ENCODE results near the gene PPAN.

PPAN gene

GRCh38 chr19:10141479-10141878 lies 35.3 kb downstream of the PPAN start:
- DNase-seq (ENCODE audit: low spot score): no peak

GRCh38 chr19:10141973-10142372 lies 35.8 kb downstream of the PPAN start:
- no peak for DNase-seq (ENCODE audit: low spot score)

GRCh38 chr19:10142701-10143375 lies 36.7 kb downstream of the PPAN start:
- DNase-seq (ENCODE audit: low spot score): no peak

GRCh38 chr19:10143681-10144080 lies 37.5 kb downstream of the PPAN start:
- no peak for DNase-seq (ENCODE audit: low spot score)

GRCh38 chr19:10144361-10144760 lies 38.2 kb downstream of the PPAN start:
- DNase-seq (ENCODE audit: low spot score): no peak

- no peak for DNase-seq (ENCODE audit: low spot score)
Measured at GRCh38 chr19:10145031-10145430, 38.9 kb downstream of the PPAN start.

- DNase-seq (ENCODE audit: low spot score): no peak
Measured at GRCh38 chr19:10146142-10146541, 40.0 kb downstream of the PPAN start.

- no peak for DNase-seq (ENCODE audit: low spot score)
Measured at GRCh38 chr19:10149427-10149826, 43.3 kb downstream of the PPAN start.

GRCh38 chr19:10151521-10151920 lies 45.4 kb downstream of the PPAN start:
- DNase-seq (ENCODE audit: low spot score): no peak

GRCh38 chr19:10152100-10152499 lies 45.9 kb downstream of the PPAN start:
- DNase-seq (ENCODE audit: low spot score): no peak

GRCh38 chr19:10155839-10156238 lies 49.7 kb downstream of the PPAN start:
- no peak for DNase-seq (ENCODE audit: low spot score)

GRCh38 chr19:10158071-10158470 lies 51.9 kb downstream of the PPAN start:
- no peak for DNase-seq (ENCODE audit: low spot score)

- DNase-seq (ENCODE audit: low spot score): no peak
Measured at GRCh38 chr19:10158485-10158884, 52.3 kb downstream of the PPAN start.

- DNase-seq (ENCODE audit: low spot score): no peak
Measured at GRCh38 chr19:10159610-10160009, 53.4 kb downstream of the PPAN start.

Data from pons (tissue), 1 donor.